MV-4-11 (cell line): ENCODE data around the gene FAM163B.

Experiments used
- DNase-seq: peaks from one replicate; lab custom pipeline; 2025; lab: John Stamatoyannopoulos, UW

FAM163B gene

GRCh38 chr9:133582501-133583045 is 26.6 kb downstream of the FAM163B start:
- DNase-seq = no peak

DNA sequence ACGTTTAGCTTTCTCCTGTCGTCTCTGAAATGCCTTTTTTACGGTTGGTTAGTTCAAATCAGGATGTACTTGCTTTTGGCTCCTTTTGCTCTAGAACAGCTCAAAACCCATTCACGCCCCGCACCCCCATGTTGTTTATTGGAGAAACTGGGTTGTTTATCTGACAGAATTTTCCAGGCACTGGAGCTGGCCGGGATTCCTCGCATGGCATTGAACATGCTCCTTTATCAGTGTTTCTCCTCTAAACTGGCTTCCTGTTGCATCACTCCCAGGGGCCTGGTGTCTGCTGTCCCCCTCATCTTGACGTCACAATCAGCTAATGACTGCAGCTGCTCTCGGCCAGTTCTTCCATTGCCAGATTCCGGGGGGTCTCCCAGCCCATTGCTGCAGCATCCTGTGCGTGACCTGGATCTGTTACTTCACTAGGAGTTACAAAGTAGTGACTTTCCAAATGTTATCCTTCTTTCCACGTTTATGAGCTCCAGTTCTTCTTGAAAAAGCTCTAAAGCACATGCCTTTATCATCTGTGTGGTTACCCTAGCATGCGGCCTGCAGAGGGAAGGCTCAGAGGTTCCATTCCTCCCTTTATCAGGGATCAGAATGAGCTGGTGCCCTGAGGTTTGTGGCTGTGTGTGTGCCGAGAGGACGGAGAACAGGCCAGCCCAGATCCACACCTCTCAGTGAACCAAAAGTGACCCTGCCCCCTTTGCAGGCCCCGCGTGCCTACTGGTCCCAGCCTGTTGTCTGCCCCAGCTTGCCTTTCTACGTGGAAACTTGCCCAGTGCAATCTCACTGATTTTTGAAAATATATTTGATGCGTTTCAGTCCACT is 27.5 kb downstream of the FAM163B start:
- DNase-seq = no peak

- no peak for DNase-seq
Observed at GRCh38 chr9:133581011-133581410, 28.2 kb downstream of the FAM163B start.

DNA sequence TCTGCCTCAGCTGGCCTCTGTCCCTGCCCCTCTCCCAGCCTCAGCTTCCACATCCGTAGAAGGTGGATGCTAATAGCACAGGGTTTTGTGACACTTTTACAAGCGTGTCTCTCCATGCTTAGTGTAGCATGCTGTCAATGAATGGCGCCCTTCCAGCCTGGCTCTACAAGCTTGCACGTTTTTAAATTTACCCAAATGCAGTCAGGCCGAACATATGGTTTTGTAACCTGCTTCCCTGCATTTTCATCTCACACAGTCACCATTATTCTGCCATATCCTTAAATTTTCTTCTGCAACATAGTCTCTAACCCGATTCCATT is 28.8 kb downstream of the FAM163B start:
- DNase-seq = no peak

GRCh38 chr9:133579601-133580418 is 29.4 kb downstream of the FAM163B start:
- DNase-seq = no peak

DNA sequence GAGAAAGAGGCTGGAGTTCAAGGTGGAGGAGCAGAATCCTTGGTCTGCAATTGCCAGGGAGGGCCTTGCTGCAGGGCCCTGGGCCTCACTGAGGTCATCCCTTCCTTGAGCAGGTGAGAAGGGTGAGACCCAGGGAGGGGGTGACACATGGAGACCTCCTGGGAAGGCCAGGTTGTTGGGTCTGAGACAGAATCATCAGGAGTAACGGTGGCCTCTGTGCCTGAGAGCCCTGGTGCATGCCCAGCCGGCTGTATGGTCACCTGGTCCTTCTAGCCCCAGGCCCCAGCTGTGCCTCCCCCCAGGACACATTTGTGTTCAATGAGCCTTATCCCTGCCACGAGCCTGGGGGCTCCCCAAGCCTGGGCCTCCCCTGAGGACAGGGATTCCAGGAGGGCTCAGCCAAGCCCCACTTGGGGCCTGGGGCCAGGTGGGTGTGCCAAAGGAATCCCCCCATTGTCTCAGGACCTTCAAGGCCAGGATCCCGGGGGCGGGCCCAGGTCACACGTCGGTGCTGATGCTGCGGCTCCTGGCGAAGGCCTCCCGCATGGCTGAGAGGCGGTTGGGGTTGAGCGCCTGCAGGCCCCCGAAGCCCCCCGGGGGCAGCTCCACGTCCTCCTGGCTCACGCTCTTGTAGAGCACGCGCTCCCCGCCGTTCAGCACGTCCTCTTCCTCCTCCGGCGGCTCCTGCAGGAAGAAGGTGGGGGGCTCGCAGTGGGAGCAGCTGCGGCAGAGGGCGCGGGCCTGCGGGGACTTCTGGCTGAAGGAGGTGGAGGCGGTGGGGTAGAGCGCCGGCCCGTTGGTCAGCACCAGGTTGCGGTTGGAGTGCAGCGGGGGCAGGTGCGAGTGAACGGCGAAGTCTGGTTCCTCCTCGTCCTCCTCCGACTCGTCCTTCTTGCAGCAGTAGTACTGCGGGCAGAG is 30.4 kb downstream of the FAM163B start:
- no peak for DNase-seq

DNA sequence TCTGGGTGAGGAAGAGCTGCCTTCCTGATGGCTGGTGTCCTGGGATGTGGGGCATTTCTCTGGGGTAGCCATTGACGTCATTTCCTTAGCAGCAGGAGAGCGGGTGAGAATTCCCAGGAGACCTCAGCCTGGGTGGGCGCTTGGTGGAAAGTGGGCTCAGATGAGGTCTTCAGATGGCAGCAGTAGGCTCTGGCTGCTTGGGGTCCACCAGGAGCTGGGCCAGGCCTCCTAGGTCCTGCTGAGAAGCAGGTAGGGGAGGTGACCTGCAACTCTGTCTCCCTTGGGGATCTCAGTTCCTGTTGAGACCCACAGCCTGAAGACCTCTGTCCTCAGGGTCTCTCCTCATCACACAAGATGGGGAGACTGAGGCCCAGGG is 31.5 kb downstream of the FAM163B start:
- DNase-seq = no peak

- no peak for DNase-seq
Observed at GRCh38 chr9:133576875-133577736, 32.1 kb downstream of the FAM163B start.

- DNase-seq = no peak
Observed at GRCh38 chr9:133576031-133576874, 32.9 kb downstream of the FAM163B start.

DNA sequence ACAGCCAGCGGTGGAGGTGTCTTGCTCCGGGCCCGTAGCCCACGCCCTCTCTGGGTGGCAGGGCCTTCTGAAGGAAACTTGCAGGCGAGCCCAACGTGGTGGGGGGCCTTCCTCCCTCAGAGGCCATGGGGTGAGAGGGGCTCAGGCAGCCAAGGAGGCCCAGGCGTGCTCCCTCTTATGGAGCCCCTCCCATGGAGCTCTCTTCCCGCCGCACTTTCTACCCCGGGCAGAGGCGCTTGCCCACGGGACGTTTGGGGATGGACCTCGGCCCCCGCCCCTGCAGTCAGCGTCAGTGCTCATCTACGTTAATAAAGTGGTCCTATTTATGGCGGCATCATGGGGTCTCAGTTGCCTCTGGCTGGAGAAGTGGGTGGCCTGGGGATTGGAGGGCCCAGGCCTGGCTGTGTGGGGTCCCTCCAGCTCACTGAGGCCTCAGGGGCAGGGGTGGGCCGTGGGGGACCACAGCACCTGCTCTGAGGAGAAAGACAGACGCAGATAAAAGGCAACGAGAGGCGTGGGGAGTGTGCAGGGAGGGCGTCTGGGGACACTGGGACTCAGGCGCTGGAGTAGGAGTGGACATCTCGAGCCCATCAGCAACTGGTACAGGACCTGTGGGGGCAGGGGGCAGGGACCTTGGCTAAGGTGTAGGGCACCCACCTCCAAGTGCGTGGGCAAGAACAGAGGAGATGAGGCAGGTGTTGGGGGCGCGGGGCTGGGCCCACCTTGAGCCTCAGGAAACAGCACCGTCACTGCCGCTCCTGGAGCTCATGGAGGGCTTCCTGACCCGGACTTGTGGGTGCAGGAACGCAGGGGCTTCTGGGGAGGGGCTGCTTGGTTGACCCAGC is 33.8 kb downstream of the FAM163B start:
- no peak for DNase-seq

DNA sequence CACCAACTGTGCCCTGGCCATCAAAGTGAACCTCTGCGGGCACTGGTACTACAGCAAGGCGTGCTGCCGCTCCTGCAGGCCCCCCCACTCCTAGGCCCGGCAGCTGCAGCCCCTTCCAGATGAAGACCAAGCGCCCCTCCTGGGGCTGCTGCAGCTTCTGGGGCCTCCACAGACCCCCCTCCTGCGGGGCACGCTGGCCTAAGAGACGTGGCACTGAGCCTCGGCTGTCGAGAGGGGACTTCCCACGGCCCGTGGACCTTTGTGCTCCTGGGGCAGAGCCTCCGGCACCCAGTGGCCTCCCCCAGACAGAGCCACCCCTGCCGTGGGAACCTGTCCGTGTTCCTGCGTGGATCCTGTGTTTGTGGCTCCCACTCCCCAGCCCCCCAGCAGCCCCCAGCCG is 34.4 kb downstream of the FAM163B start:
- no peak for DNase-seq

DNA sequence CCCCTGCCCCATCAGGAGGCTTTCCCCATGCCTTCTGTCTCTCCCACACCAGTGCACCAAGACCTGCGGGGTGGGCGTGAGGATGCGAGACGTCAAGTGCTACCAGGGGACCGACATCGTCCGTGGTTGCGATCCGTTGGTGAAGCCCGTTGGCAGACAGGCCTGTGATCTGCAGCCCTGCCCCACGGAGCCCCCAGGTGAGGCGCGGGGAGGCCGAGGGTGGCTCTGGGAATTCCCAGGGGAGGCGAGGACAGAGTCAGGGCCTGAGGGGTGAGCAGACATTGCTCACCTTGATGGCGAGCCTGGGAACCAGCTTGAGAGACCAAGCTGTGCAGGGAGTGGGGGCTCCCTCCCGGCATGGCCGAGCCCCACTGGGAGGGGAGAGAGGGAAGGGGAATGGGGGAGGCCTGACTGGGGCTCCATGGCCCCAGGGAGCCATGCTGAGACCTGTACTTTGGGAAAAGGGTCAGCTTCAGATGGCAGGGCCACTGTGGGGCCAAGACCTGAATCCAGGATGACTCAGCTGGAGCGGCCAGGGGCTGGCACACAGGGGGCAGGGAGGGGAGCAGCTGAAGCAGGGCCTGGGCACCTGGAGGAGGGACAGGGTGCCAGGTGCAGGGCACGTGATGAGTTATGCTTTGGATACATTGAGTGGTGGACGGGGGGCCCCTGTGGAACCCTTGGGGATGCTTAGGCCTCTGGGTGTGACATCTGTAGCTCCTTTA is 35.2 kb downstream of the FAM163B start:
- no peak for DNase-seq

- no peak for DNase-seq
Observed at GRCh38 chr9:133572821-133573361, 36.3 kb downstream of the FAM163B start.

DNA sequence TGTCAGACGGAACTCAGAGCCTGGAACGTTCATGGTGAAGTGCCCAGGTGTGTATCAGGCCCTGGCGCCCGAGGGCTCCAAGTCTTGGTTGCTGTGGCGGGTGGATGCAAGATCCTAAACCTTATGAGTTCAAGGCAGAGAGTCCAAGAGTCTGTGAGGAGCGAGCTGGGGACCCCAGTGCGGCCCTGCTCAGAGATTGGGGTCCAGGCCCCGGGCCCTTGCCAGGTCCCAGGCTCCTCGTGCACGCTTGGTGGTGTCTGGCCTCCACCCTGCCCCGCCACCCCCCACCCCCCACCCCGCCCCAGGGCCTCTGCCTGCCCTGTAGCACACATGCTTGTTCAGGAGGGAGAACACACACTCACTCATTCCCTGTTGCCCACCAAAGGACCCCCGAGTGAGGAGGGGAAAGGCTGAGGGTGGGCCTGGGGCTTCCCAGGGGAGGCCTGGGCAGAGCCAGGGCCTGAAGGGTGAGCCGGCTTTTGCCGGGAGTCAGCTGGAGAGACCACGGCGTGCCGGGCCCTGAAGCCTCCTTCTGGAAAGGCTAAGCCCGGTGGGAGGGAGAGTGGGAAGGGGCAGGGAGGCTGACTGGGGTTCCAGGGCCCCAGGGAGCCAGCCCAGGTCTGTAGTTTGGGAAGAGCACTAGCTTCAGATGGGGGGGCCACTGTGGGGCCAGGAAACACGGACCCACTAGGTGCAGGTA is 37.1 kb downstream of the FAM163B start:
- no peak for DNase-seq

- no peak for DNase-seq
Observed at GRCh38 chr9:133571391-133571890, 37.7 kb downstream of the FAM163B start.

GRCh38 chr9:133570691-133571080 is 38.5 kb downstream of the FAM163B start:
- no peak for DNase-seq

DNA sequence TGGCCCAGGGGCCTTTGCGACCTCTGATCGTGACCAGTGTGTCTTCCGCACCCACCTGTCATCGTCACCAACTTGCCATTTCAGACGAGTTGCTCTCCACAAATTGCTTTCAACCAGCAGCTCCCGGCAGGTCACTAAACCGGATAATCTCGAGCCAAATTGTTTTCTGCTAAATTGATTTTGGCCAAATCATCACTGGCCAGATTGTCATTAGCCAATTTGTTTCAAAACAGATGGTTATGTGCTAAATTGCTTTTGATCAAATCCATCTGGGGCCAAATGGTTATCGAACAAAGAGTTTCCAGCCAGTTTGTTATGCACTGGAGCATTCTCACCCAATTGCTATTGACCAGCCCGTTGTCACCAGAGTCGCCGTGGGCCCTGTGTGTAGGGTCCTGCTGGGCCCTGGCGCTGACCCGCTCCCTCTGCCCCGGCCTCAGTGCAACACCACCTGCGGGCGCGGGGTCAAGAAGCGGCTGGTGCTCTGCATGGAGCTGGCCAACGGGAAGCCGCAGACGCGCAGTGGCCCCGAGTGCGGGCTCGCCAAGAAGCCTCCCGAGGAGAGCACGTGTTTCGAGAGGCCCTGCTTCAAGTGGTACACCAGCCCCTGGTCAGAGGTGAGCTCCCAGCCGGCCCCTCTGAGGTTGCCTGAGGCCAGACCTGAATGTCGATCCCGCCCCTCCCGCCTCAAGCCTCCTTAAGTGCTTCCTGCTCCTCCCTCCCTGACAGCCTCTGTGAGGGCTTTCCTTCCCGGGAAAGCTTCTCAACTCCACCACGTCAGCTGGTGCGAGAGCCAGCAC is 39.1 kb downstream of the FAM163B start:
- no peak for DNase-seq
